A549 (cell line): Measurements from ENCODE around the gene AKR1C1.
"Not testable (repeated sequence)": the region's sequence is repeated elsewhere in the genome, so short reads cannot be mapped to it uniquely, and the experiment has no call there.

Experiments
- CTCF ChIP-seq: fragments of >200 bp; sonication (Bioruptor Twin); formaldehyde crosslinking; IDR thresholded peaks from 3 replicates; pipeline ENCODE4 v1.5.1; 2016
- HMGXB4 ChIP-seq: fragments of 250-450 bp; sonication (Bioruptor Pico); IDR thresholded peaks from 2 replicates; pipeline ENCODE4 v1.5.0; 2021; ENCODE audit warnings: mild to moderate bottlenecking, moderate library complexity, borderline replicate concordance
- JUN ChIP-seq, 2 experiments: fragments of >200 bp; sonication (Bioruptor Twin); formaldehyde crosslinking; IDR thresholded peaks; 2 replicates in 1 of 2; 3 replicates in 1 of 2; pipeline ENCODE4 v1.6.1; 2016 to 2017
- MAX ChIP-seq: IDR thresholded peaks from 2 replicates; pipeline ENCODE4 v1.6.1; 2012
- MYC ChIP-seq: IDR thresholded peaks from 2 replicates; pipeline ENCODE4 v1.6.1; 2012; ENCODE audit warnings: mild to moderate bottlenecking, inconsistent platforms, low read length, improper control_type of control experiment, borderline replicate concordance
- POLR2A ChIP-seq: IDR thresholded peaks from 2 replicates; pipeline ENCODE4 v1.6.1; 2012; ENCODE audit warnings: mild to moderate bottlenecking, low read length
- RNF2 ChIP-seq: fragments of 200-600 bp; sonication (generic); IDR thresholded peaks from 2 replicates; pipeline ENCODE4 v1.6.1; 2016; ENCODE audit warnings: low read depth, mild to moderate bottlenecking, antibody characterized with exemption, moderate library complexity, borderline replicate concordance

GRCh38 chr10:5019770-5020612 is 56.8 kb downstream of the AKR1C1 start:
- TF ChIP-seq CTCF, POLR2A, HMGXB4, RNF2, MYC: not testable (repeated sequence)
- TF ChIP-seq JUN (IDR thresholded peaks at IDR 0.05), result peak in 1 of 2 experiments; percentile 51; a peak in 2 of 5 replicates
- TF ChIP-seq MAX, result peak; percentile 69
